NCI-H187 treated with DMSO at 0.1 percent for 48 hours (cell line): ENCODE results near the gene EIF4E1B.
A peak's percentile ranks its signal among the peaks of the same experiment; 100 is the strongest.
"Not testable (repeated sequence)": the region's sequence is repeated elsewhere in the genome, so short reads cannot be mapped to it uniquely, and the experiment has no call there.

Experiments
- DNase-seq: peaks from one replicate; lab custom pipeline; 2025; lab: John Stamatoyannopoulos, UW

The EIF4E1B gene, protein sequence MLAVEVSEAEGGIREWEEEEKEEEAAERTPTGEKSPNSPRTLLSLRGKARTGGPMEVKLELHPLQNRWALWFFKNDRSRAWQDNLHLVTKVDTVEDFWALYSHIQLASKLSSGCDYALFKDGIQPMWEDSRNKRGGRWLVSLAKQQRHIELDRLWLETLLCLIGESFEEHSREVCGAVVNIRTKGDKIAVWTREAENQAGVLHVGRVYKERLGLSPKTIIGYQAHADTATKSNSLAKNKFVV

DNA sequence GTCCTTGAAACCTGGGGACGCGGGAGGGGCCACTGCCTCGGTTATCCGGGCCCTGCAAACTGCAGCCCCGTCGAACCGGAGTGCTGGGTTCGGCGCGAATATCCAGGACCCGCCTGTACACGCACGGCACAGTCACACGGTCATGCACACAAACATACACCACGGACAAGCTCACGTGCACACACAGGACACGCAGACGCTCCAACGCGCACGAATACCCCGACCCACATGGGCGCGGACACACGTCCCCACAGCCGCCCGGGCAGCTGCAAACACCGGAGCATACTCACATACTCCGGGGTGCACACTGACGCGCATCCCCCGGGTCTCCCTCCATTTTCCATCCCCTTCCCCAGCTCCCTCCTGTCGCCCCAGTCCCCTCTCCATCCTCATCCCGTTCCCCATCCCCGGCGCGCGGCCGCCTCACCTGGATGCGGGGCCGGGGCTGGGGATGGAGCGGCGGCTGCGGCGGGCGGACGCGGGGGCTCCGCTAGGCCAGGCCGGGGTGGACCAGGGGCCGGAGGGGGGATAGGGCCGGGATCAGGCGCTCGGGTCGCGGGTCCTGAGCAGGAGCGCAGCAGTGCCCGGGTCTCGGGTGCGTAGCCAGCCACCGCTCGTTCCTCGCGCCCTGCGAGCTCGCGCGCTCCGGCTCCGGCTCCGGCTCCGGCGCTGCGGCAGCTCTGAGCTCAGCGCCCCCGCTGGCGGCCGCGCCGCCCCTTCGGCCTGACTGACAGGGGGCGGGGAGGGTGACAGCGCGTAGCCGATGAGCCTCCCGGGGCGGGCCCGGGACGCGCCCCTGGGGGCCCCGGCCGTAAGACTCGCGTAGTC lies at the start of gene EIF4E1B, which contains the start of gene SNCB:
Gene EIF4E1B, plus strand, starts transcription at position 823 of the 828 bp plus-strand sequence. CDS start 12,113 bp downstream, outside the sequence.
Gene SNCB, minus strand, starts transcription at position 682 of the 828 bp plus-strand sequence. CDS start 880 bp downstream, outside the sequence.
- no peak for DNase-seq

DNA sequence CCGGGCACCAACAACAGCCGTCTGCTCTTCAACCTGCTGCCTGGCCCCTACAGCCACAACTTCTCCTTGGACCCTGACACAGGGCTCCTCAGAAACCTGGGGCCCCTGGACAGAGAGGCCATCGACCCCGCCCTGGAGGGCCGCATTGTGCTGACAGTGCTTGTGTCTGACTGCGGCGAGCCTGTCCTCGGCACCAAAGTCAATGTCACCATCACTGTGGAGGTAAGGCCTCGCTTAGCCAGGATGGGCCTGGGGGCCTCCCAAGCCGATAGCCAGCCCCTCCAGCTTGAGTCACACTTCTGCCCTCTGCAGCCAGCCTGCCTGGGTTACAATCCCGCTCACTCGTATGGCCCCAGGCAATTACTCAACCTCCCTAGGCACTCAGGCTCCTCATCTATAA lies 49.1 kb upstream of the EIF4E1B start:
- DNase-seq, result no peak

DNA sequence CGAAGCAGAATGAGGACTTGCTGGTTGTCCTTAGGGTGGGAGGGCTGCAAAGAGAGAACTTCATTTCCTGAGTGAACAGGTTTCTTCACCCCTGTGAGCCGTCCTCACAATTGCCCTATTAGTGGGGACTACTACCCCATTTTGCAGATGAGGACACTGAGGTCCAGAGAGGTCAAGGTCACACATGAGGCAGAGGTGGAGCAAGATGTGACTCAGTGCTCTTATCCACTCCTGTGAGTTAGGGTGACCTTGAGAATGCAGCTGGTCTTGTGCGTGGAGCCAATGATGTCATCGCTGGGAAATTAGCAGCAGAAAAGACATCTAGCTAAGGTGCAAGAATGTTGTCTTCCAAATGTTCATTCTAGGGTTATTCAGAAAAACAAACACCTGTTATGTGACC lies 47.4 kb upstream of the EIF4E1B start:
- no peak for DNase-seq

DNA sequence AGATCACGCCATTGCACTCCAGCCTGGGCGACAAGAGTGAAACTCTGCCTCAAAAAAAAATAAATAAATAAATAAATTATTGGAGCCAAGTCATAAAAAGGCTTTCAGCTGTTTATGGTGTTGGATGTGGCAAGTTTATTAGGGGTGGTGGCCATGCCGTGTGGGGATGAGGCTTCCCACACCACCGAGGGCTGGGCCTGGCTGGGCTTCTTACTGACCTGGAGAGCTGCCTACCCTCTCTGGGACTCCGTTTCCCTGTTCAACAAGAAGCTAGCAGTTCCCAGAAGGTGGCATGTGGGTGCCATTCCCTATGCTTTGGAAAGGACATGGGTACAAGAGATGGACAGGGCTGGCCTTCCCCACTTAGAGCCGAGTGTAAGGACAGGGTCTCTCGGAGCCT lies 43.1 kb upstream of the EIF4E1B start:
- no peak for DNase-seq

DNA sequence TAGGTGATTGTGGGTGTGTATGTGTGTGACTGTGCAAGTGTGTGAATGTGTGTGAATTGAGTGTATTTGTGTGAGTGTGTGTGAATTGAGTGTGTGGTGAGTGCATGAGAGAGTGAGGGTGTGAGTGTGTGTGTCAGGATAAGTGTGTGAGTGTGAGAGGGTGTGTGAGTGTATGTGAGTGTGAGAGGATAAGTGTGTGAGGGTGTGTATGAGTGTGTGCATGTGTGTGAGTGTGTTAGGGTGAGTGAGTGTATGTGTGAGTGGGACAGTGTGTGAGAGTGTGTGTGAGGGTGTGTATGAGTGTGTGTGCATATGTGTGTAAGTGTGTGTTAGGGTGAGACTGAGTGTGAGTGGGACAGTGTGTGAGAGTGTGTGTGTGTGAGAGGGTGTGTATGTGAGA lies 42.2 kb upstream of the EIF4E1B start:
- no peak for DNase-seq

DNA sequence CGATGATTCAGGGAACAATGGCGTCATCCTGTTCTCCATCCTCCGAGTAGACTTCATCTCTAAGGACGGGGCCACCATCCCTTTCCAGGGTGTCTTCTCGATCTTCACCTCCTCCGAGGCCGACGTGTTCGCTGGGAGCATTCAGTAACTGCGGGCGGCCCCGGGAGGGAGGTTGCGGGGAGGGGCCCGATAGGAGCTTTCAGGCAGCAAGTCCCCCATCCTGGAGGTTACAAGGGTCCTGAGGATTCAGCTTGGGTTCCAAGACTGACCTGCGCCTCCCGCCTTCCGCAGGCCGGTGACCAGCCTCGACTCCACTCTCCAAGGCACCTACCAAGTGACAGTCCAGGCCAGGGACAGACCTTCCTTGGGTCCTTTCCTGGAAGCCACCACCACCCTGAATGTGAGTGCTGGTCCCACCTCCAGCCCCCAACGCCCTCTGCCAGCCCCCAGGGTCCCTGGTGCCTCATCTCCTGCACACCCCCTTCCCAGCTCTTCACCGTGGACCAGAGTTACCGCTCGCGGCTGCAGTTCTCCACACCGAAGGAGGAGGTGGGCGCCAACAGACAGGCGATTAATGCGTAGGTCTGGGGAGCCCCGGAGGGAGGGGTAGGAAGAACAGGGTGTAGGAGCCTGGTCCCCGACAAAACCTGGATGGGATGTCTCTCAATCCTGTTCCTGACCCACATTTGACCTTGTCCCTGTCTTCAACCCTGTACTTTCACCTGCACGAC lies 41.3 kb upstream of the EIF4E1B start:
- DNase-seq, result no peak

DNA sequence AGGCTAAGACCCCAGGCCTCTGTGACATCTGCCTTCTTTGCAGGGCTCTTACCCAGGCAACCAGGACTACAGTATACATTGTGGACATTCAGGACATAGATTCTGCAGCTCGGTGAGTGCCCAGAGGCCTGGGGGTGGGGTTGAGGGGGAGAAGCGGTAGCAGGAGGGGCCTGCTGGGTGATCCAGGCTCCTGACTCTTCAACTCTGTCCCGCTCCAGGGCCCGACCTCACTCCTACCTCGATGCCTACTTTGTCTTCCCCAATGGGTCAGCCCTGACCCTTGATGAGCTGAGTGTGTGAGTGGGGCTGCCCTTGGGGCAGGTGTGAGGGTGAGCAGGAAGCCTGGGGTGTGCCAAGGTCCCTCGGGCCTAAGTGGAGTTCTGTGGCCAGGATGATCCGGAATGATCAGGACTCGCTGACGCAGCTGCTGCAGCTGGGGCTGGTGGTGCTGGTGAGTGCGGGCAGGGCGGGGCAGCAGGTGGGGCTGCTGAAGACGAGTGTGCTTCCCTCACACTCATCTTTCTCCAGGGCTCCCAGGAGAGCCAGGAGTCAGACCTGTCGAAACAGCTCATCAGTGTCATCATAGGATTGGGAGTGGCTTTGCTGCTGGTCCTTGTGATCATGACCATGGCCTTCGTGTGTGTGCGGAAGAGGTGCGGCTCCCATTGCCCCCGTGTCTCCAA lies 40.3 kb upstream of the EIF4E1B start:
- DNase-seq, result peak; percentile 66

DNA sequence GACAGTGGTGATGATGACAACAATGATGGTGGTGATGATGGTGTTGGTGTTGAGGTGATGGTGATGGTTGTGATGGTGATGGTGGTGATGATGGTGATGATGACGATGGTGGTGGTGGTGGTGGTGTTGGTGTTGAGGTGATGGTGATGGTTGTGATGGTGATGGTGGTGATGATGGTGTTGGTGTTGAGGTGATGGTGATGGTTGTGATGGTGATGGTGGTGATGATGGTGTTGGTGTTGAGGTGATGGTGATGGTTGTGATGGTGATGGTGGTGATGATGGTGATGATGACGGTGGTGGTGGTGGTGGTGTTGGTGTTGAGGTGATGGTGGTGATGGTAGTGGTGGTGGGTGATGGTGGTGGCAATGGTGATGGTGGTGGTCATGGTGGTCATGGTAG lies 38.8 kb upstream of the EIF4E1B start:
- not testable (repeated sequence) for DNase-seq

DNA sequence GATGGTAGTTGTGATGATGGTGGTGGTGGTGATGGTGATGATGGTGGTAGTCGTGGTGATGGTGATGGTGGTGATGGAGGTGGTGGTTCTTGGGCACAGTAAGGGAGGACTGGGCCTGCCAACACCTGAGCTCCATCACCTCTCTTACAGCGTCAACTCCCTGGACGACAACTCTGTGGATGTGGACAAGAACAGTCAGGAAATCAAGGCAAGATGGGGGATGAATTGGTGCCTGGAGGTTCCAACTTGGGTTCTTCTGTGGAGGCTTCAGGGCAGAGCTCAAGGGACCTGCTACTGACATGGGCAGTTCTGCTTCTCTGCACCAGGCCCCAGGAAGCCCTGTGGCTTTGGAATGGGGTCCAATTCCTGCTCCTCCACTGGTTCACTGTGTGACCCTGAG lies 37.9 kb upstream of the EIF4E1B start:
- DNase-seq, result no peak

DNA sequence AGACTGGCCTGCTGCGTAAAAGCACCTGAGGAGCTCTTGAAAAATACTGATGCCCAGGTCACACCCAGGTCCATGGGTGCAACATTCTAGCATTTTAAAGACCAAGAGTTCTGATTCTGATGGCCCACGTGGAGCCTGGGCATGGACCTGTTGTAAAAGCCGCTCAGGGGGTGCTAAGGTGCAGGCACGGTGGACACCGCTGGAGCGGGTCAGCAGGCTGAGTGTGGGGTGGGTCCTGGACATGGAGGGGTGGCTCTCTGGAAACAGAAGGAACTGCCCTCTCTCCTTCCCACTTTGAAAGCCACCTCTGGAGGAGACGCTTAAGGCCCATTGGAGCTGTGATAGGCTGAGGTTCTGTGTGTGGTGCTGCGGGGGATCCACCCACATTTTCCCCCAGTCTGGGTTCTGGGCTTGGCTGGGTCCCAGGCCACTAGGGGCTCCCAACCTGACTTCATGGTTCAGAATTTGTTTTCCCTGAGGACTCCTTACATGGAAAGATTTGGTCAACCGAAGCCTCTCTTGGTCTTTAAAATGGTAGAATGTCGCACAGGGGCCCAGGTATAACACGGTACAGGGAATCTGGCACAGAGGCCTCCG lies 37.1 kb upstream of the EIF4E1B start:
- DNase-seq, result no peak

DNA sequence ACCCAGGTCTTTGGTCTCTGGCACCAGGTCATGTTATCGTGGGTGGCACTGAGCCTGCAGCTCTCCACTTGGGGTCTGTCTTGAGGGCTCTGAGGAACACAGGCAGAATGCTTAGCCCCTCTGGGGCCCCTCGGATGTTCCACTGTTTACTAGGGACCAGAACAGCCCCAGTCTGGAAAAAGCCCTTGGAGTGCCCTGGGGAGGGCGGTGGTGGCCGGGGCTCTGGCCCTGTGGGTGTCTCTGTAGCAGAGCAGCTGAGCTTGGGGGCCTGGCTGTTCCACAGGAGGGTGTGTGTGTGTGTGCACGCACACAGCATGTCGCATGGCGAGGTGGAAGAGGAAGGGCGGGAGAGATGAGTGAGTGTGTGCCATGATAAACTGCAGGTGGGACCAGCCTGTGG lies 35.9 kb upstream of the EIF4E1B start:
- DNase-seq, result no peak

DNA sequence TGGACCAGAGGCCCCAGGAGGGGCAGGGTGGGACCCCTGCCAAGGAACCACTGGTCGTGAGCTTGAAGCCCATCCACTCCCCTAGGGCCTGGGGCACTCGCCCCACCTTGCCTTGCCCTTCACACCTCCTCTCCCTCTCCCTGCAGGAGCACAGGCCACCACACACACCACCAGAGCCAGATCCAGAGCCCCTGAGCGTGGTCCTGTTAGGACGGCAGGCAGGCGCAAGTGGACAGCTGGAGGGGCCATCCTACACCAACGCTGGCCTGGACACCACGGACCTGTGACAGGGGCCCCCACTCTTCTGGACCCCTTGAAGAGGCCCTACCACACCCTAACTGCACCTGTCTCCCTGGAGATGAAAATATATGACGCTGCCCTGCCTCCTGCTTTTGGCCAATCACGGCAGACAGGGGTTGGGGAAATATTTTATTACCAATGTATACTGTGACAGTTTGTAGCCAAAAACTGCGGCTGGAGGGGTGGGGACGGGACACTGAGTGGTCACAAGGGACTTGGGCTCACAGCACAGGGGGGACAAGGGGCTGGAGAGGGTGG lies 35.0 kb upstream of the EIF4E1B start:
- no peak for DNase-seq

DNA sequence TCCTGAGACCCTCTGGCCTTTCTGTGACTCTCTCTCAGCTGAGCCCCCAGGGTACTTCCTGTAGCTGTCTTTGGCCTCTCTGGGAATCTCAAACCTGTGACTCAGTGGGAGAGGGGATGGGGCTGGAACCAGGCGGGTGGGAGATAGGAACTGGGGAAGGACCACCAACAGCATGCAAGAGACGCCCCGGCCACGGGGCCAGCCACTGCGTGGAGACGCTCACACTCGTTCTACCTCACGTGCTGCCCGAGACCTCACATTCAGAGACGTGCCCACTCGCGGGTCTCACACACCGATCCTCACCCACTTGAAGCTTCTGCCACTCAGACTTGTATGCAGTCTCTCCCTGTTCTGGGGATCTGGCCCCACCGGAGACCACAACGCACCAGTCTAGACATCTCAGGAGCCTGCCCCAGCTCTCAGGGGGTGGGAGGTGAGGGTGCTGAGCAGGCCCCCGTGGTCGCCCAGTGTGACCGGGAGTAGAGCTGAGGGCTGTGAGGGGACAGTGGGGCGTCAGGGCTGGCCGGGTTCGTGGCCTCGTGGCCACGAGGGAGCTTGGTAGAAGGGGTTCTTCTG lies 34.3 kb upstream of the EIF4E1B start:
- no peak for DNase-seq

DNA sequence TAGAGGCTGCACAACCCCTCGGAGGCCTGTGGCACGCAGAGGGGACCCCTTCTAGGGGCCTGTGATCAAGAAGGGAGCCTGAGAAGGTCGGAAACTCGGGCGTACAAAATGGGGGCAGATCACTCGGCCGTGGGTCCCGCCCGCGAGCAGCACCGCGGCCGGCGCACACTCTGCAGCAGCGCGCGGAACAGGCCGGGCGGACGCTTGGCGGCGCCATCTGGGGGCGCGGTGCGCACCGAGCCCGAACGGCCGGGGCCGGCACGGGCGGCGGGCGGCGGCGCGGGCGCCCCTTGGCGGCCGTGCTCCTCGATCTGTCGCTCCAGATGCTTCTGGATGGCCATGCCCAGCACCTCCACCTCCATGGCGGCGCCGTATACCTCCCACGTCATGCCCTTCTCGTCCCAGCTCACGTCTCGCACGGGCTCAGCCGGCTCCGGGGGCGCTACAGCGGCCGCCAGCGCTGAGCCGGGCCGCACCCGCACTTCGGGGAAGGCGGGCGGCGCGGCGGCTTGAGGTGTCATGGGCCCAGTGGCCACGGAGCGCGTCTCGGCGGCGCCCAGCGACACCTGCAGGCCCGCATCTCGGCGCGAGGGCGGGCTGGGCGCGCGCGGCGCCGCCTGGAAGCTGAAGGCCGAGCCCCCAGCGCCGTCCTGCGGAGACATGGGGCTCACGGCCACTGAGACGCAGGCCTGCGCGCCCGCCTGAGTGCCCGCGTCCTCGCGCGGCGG lies 33.6 kb upstream of the EIF4E1B start:
- DNase-seq, result no peak

DNA sequence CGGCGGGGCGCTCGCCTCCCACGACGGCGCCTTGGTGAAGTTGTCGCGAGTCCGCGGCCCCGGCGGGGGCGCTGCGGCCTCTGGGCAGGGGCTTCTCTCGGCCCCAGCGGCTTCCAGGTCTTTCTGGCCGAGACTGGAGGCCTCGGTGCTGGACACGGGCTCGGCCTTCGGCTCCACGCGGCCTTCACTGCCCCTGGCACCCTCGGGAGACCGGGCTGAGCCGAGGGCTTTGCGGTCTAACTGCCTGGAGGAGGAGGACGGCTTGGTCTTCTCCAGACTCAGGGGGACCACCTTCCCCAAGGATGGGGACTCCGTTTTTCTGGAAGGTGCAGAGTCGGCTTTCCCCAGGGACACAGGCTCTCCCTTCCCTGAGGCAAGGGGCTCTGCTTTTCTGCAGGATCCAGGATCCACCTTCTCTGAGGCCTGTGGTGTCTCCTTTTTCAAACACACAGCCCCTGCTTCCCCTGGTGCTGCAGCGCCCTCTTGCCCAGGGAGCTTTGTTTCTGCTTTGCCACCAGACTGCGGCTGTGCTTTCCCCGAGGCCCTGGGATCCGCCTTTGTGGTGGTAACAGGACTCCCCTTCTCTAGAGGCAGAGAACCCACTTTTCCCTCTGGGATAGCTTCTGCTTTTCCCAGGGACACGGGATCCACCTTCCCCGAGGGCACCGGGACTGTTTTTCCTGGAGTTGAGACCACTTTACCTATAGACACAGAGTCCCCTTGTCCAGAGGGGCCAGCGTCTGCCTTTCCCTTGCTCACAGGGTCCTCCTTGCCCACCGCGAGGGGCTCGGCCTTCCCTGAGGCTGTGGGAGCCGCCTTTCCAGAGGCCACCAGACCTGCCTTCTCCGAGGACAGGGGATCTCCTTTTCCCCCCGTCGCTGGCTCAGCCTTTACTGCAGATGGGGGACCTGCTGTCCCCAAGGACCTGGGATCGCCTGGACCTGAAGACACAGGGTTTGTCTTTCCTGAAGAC lies 32.8 kb upstream of the EIF4E1B start:
- no peak for DNase-seq

DNA sequence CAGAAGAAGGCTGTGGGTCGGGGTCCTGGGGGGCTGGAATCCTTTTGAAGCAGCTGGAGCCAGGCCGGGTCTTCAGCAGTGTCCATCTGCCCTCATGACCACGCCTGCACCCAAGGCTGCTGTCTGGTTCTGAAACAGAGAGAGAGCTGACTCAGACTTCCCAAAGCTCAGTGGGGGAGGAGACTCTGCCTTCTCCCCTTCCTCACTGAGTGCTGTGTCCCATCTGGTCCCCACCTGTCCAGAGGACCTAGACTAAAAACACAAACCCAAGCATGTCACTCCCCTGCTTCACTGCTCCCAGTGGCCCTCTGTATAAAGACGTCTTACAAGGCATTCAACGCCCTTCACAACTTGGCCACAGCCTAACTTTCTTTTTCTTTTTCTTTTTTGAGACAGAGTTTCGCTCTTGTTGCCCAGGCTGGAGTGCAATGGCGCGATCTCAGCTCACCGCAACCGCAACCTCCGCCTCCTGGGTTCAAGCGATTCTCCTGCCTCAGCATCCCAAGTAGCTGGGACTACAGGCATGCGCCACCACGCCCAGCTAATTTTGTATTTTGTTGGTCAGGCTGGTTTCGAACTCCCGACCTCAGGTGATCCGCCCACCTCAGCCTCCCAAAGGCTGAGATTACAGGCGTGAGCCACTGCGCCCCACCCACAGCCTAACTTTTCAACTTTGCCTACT lies 30.6 kb upstream of the EIF4E1B start:
- DNase-seq, result not testable (repeated sequence)

DNA sequence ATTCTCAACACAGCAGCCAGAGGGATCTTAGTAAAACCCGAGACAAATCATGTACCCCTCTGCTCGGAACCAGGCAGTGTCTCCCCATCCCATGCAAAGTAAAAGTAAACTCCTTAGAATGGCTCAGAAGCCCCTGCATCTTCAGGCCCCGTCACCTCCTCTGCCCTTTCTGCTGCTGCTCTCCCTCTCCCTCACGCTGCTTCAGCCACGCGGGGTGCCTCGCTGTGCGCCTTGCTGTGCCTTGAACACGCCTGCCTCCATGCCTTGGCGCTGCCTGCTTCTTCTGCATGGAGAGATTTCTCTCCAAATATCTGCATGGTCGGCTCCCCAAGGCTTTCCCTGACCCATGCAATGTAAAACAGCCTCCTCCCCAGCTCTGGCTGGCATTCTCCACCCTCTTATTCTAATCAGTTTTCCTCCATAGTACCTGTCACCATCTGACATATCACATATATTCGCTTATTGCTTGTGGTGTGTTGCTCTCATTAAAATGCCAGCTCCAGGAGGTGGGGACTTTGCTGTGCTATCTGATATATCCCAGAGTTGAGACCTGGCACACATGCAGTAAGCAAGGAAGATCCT lies 28.5 kb upstream of the EIF4E1B start:
- no peak for DNase-seq

DNA sequence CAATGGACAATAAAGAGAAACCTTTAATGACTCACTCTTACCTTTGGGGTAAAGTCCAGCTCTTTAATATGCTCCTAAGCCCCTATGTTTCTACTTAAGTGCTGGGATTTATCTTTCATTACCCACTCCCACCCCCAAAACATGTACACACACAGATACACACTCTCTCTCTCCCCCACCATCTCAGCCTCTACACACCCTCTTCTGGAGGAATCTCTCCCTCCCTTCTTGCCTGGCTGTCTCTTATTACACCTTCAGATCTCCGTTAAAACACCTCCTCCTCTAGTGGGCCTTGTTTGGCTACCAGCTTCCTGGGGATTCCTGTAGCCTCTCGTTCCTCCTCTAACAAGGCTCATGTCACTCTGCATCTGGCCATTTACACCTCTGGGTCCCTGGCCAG lies 27.4 kb upstream of the EIF4E1B start:
- no peak for DNase-seq
